HCT116 (cell line): Measurements from ENCODE around the gene PDK2. TPM values are rescaled to one million over a fixed set of nuclear protein-coding genes. Genes with fewer than 3 reads are reported as not detected.
A peak's percentile ranks its signal among the peaks of the same experiment; 100 is the strongest.

Source experiments
- ATAC-seq: fragments of 200-7000 bp; cut with Tn5 transposase; 2 replicates; pipeline ENCODE4 v1.9.1; 2020; ENCODE audit warnings: mild to moderate bottlenecking, moderate library complexity
- BruUV-seq: library from RNA; stranded (reverse); fragments of 400-500 nt; replicated peaks from 2 replicates; lab custom pipeline; 2021; lab: Mats Ljungman, UMichigan
- CTCF ChIA-PET: fragments of 300-600 bp; sonication (Branson Sonifier 250); formaldehyde crosslinking; loops from one replicate; lab custom pipeline; 2021; ENCODE audit warnings: antibody characterized with exemption; lab: Charles Lee
- POLR2A ChIA-PET: fragments of 300-600, 350-600 bp; sonication (Branson Sonifier 250); formaldehyde crosslinking; loops from one replicate; lab custom pipeline; 2021; ENCODE audit warnings: antibody characterized with exemption; lab: Charles Lee
- RAD21 ChIA-PET, 2 experiments: fragments of 300-600 bp; sonication (Branson Sonifier 250); formaldehyde crosslinking; loops; one replicate each; lab custom pipeline; 2023; ENCODE audit warnings: low total read pairs in 2 of 2; ENCODE audit not compliant: uncharacterized antibody in 2 of 2, unreplicated experiment in 2 of 2, low non-redundant PET in 1 of 2; lab: Charles Lee
- DNase-seq: peaks from one replicate; pipeline ENCODE4 v3.0.0-alpha.2; 2010; ENCODE audit warnings: low read depth, low spot score
- H2AFZ ChIP-seq: fragments of 200-600 bp; shearing (Covaris generic), sonication (generic); 2 replicates; pipeline ENCODE4 v1.6.1; 2017; ENCODE audit warnings: low read depth, mixed run types, mixed read lengths, antibody characterized with exemption, low read length; ENCODE audit not compliant: poor library complexity, severe bottlenecking
- H3K27ac ChIP-seq: 2 replicates; pipeline ENCODE4 v1.5.1; 2012; ENCODE audit warnings: low read depth, low read length
- H3K27me3 ChIP-seq: fragments of 200-600 bp; sonication (generic); 2 replicates; pipeline ENCODE4 v1.6.1; 2016; ENCODE audit warnings: mixed run types, low read length, mixed read lengths; ENCODE audit not compliant: insufficient read depth
- H3K36me3 ChIP-seq, 2 experiments: fragments of 200-500 bp in 1 of 2; fragments of 200-600 bp in 1 of 2; sonication (Bioruptor generic) in 1 of 2; sonication (generic) in 1 of 2; 2 replicates each; pipeline versions ENCODE4 v1.5.1 to v1.6.1; 2014 to 2016; ENCODE audit warnings: low read length in 2 of 2, inconsistent platforms in 1 of 2, mixed read lengths in 1 of 2, mixed run types in 1 of 2; ENCODE audit not compliant: insufficient read depth in 2 of 2, control insufficient read depth in 1 of 2
- H3K4me1 ChIP-seq, 2 experiments: fragments of 200-600 bp in 1 of 2; sonication (generic) in 1 of 2; 2 replicates each; pipeline versions ENCODE4 v1.5.1 to v1.6.1; 2012 to 2017; ENCODE audit warnings: low read length in 2 of 2, inconsistent platforms in 1 of 2, mild to moderate bottlenecking in 1 of 2, mixed read lengths in 1 of 2, mixed run types in 1 of 2, moderate library complexity in 1 of 2; ENCODE audit not compliant: insufficient read depth in 2 of 2, control insufficient read depth in 1 of 2
- H3K4me2 ChIP-seq: fragments of 200-600 bp; sonication (generic); 2 replicates; pipeline ENCODE4 v1.6.1; 2017; ENCODE audit warnings: mixed run types, low read length, mixed read lengths
- H3K4me3 ChIP-seq, 2 experiments: fragments of 200-600 bp in 1 of 2; sonication (generic) in 1 of 2; replicated peaks in 1 of 2; 2 replicates each; pipeline ENCODE4 v1.5.1; 2011 to 2016; ENCODE audit warnings: low read length in 2 of 2, control low read depth in 1 of 2, low read depth in 1 of 2, mild to moderate bottlenecking in 1 of 2, mixed read lengths in 1 of 2, mixed run types in 1 of 2
- H3K79me2 ChIP-seq: fragments of 200-600 bp; sonication (generic); 2 replicates; pipeline ENCODE4 v1.6.1; 2017; ENCODE audit warnings: mild to moderate bottlenecking, mixed run types, low read length, moderate library complexity, mixed read lengths; ENCODE audit not compliant: insufficient read depth
- H3K9ac ChIP-seq: fragments of 200-600 bp; sonication (generic); 2 replicates; pipeline ENCODE4 v1.6.1; 2016; ENCODE audit warnings: low read length, mixed read lengths
- H3K9me2 ChIP-seq: fragments of 200-600 bp; sonication (generic), shearing (Covaris generic); 2 replicates; pipeline ENCODE4 v1.6.1; 2017; ENCODE audit warnings: mixed run types, mild to moderate bottlenecking, moderate library complexity; ENCODE audit not compliant: insufficient read depth
- H3K9me3 ChIP-seq, 2 experiments: fragments of 200-500 bp in 1 of 2; fragments of 200-600 bp in 1 of 2; sonication (Bioruptor generic) in 1 of 2; sonication (generic) in 1 of 2; 2 replicates each; pipeline ENCODE4 v1.6.1; 2014 to 2017; ENCODE audit warnings: low read length in 2 of 2, mixed read lengths in 2 of 2, inconsistent platforms in 1 of 2, low read depth in 1 of 2, mild to moderate bottlenecking in 1 of 2, mixed run types in 1 of 2, moderate library complexity in 1 of 2; ENCODE audit not compliant: control insufficient read depth in 1 of 2, insufficient read depth in 1 of 2
- H4K20me1 ChIP-seq: fragments of 200-600 bp; sonication (generic), shearing (Covaris generic); 2 replicates; pipeline ENCODE4 v1.6.1; 2017; ENCODE audit warnings: mixed run types, mild to moderate bottlenecking, moderate library complexity; ENCODE audit not compliant: insufficient read depth
- CBX3 ChIP-seq: IDR thresholded peaks from 2 replicates; pipeline ENCODE4 v1.6.1; 2012; ENCODE audit warnings: low read depth
- CTCF ChIP-seq, 3 experiments: fragments of 200-600 bp in 1 of 3; sonication (generic) in 1 of 3; IDR thresholded peaks in 2 of 3; conservative IDR thresholded peaks in 1 of 3; 2 replicates each; pipeline ENCODE4 v1.5.1; 2012 to 2017; ENCODE audit warnings: low read depth in 2 of 3, low read length in 2 of 3, antibody characterized with exemption in 1 of 3, borderline replicate concordance in 1 of 3, control low read depth in 1 of 3, mild to moderate bottlenecking in 1 of 3, mixed read lengths in 1 of 3, mixed run types in 1 of 3, moderate library complexity in 1 of 3; ENCODE audit not compliant: insufficient read depth in 1 of 3
- EZH2phosphoT487 ChIP-seq: fragments of 200-600 bp; IDR thresholded peaks from 2 replicates; pipeline ENCODE4 v1.6.1; 2018; ENCODE audit warnings: antibody characterized with exemption, borderline replicate concordance
- FOSL1 ChIP-seq: IDR thresholded peaks from 2 replicates; pipeline ENCODE4 v1.6.1; 2012; ENCODE audit warnings: low read depth
- JUND ChIP-seq: IDR thresholded peaks from 2 replicates; pipeline ENCODE4 v1.6.1; 2012
- POLR2AphosphoS5 ChIP-seq: IDR thresholded peaks from 2 replicates; pipeline ENCODE4 v1.6.1; 2011; ENCODE audit warnings: mild to moderate bottlenecking, low read depth, low read length, moderate library complexity
- RAD21 ChIP-seq: IDR thresholded peaks from 2 replicates; pipeline ENCODE4 v1.6.1; 2012; ENCODE audit warnings: low read depth, mild to moderate bottlenecking
- SP1 ChIP-seq: IDR thresholded peaks from 2 replicates; pipeline ENCODE4 v1.6.1; 2012; ENCODE audit warnings: low read depth
- SRF ChIP-seq: IDR thresholded peaks from 2 replicates; pipeline ENCODE4 v1.6.1; 2012; ENCODE audit warnings: low read depth
- YY1 ChIP-seq: IDR thresholded peaks from 2 replicates; pipeline ENCODE4 v1.6.1; 2011; ENCODE audit warnings: low read length, low read depth, moderate library complexity, mild to moderate bottlenecking; ENCODE audit not compliant: insufficient replicate concordance; ENCODE audit errors: extremely low read depth
- ZFX ChIP-seq: fragments of 450-650 bp; IDR thresholded peaks from 2 replicates; pipeline ENCODE4 v1.6.1; 2017
- intact Hi-C: fragments of 100-400 bp; cut with micrococcal nuclease; formaldehyde crosslinking; loops from 2 replicates; pipeline ENCODE4 v1.10.0; 2022
- total RNA-seq: library from RNA; stranded (reverse); gene quantifications from one replicate; pipeline ENCODE4 v1.2.1, GENCODE V29; 2021; ENCODE audit not compliant: unreplicated experiment

Gene PDK2
- total RNA-seq, 1 experiment from 2014 or later = 39.1 TPM

DNA sequence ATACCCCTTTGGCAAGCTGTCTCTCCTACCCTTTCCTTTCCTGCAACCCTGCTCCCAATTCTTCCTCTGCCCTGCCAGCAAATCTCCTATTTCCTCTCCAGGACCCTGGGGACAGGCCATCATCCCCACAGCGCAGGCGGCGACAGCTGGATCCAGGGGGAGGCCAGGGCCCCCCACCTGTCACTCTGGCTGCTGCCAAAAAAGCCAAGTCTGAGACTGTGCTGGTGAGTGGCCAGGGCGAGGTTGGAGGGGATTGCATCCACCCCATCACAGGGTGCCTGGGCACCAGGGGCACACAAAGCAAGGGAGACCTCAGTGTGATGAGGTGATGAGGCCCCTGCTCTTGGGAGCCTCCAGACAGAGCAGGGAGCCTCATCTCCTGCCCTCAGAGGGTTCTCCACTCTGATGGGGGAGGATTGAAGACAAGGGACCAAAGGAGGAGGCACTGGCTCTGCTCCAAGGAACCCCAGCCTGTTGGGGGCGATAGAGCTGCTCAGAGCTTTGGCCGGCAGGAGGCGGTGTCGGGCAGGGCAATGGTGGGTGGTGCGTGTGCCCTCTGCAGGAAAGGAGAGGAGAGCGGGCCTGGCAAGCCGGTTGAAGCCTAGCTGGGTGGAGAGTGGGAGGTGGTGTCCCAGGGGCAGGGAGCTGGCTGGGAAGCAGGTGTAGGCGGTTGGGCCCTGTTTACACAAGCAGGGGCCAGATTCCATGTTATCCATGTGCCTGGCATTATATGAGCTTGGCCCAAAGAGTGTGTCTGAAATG, 15.6 kb upstream of the PDK2 start (continued):
- TF ChIP-seq EZH2phosphoT487 = no peak
- TF ChIP-seq SRF = no peak; the same call in 1 of the 2 replicates
- no peak for TF ChIP-seq ZFX
- no peak for TF ChIP-seq JUND
- no peak for TF ChIP-seq FOSL1
- TF ChIP-seq YY1 = peak; percentile 69

DNA sequence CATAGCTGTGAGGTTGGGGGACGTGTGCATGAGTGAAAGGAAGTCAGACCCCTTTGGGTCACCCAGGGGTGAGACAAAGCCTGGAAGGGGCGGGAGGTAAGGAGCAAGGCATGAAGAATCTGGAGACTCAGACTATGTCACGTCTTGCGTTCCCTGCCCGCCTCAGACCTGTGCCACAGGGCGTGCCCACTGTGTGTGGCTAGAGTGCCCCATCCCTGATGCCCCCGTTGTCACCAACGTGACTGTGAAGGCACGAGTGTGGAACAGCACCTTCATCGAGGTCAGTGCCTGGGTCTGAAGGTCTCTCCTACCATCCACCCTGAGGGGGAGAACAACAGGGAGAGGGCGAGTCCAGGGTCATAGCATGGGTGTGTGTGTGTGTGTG, 15.1 kb upstream of the PDK2 start:
- Histone ChIP-seq H3K9ac (no peak overlapping the region), H3K4me2 (no peak overlapping the region), H3K9me3 (no peaks in the 10 kb centered on the region), H3K36me3 (peaks cover 82 to 86% of the 10 kb centered on the region in 2 experiments), H3K27ac (peak overlapping the region; percentile 42; the same call in 1 of the 2 replicates), H2AFZ (no peak overlapping the region), H3K9me2 (no peaks in the 10 kb centered on the region), H3K4me1 (peaks cover 6 to 16% of the 10 kb centered on the region in 2 experiments; a peak in 2 of 4 replicates), H3K4me3 (no peak overlapping the region), H4K20me1 (peaks cover 5% of the 10 kb centered on the region; the same call in 1 of the 2 replicates), H3K27me3 (no peaks in the 10 kb centered on the region), H3K79me2 (peaks cover 33% of the 10 kb centered on the region; the same call in 1 of the 2 replicates)
- TF ChIP-seq SP1 (no peak), EZH2phosphoT487 (no peak), CBX3 (no peak), CTCF (IDR thresholded peaks at IDR 0.05 in 2 of 3, conservative IDR thresholded peaks at IDR 0.05 in 1 of 3; ENCODE audit: borderline replicate concordance in 1 of 3, insufficient read depth in 1 of 3, low read depth in 2 of 3, low read length in 2 of 3) (no peak), POLR2AphosphoS5 (no peak), SRF (no peak), RAD21 (no peak)
- ChIA-PET RAD21 (interaction anchor here (0.7 to 1.4 kb wide), 6 partner anchors 13 to 54 kb away, joined by 3 to 5 read pairs (median 4); partner anchors contain the start of gene ITGA3 (in 1 of the 2)), POLR2A (interaction anchor here (1.1 to 1.4 kb wide), 2 partner anchors 11 to 18 kb away, joined by 4 to 7 read pairs; no protein-coding TSS in a partner anchor), CTCF (interaction anchor here (0.7 to 3.5 kb wide), 19 partner anchors 8 to 72 kb away, joined by 3 to 38 read pairs (median 4); partner anchors contain the start of gene ITGA3)
- DNase-seq (no peak), ATAC-seq (no peak; the same call in 1 of the 2 replicates)
- intact Hi-C loops = no loop called here
- no TSS peak for BruUV-seq
